GM12875 (cell line): ENCODE results near the gene TMEM92.

Source experiments
- H3K4me3 ChIP-seq: one replicate; pipeline ENCODE4 v1.5.1; 2011; ENCODE audit warnings: low read depth, low read length, control low read depth
- TF ChIP-seq, protein P1 (sequence below): IDR thresholded peaks from 2 replicates; pipeline ENCODE4 v1.5.1; 2011; ENCODE audit warnings: low read depth, mild to moderate bottlenecking, control low read depth, inconsistent platforms, low read length, moderate library complexity, borderline replicate concordance; ENCODE audit not compliant: insufficient read depth

TMEM92 gene

DNA sequence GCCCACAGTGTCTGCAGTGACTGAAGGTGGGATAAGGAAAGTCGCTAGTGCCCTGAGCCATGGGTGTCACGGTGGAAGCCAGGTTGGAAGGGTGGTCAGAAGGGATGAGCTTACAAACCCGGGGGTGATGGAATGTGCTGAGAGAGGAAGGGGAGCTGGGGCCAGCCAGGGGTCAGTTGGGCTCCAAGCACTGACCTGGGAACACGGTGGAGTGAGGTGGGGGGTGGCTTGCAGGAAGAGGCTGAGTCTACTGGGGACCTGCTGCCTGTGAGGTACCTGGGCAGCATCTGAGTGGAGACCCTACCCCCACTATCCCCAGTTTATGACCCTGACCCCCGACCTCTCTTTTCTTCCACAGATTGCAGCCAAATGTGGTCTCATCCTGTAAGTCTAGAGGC is 3.1 kb downstream of the TMEM92 start:
- no peak overlapping the region for H3K4me3 ChIP-seq
- TF ChIP-seq, protein P1, sequence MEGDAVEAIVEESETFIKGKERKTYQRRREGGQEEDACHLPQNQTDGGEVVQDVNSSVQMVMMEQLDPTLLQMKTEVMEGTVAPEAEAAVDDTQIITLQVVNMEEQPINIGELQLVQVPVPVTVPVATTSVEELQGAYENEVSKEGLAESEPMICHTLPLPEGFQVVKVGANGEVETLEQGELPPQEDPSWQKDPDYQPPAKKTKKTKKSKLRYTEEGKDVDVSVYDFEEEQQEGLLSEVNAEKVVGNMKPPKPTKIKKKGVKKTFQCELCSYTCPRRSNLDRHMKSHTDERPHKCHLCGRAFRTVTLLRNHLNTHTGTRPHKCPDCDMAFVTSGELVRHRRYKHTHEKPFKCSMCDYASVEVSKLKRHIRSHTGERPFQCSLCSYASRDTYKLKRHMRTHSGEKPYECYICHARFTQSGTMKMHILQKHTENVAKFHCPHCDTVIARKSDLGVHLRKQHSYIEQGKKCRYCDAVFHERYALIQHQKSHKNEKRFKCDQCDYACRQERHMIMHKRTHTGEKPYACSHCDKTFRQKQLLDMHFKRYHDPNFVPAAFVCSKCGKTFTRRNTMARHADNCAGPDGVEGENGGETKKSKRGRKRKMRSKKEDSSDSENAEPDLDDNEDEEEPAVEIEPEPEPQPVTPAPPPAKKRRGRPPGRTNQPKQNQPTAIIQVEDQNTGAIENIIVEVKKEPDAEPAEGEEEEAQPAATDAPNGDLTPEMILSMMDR: no peak

DNA sequence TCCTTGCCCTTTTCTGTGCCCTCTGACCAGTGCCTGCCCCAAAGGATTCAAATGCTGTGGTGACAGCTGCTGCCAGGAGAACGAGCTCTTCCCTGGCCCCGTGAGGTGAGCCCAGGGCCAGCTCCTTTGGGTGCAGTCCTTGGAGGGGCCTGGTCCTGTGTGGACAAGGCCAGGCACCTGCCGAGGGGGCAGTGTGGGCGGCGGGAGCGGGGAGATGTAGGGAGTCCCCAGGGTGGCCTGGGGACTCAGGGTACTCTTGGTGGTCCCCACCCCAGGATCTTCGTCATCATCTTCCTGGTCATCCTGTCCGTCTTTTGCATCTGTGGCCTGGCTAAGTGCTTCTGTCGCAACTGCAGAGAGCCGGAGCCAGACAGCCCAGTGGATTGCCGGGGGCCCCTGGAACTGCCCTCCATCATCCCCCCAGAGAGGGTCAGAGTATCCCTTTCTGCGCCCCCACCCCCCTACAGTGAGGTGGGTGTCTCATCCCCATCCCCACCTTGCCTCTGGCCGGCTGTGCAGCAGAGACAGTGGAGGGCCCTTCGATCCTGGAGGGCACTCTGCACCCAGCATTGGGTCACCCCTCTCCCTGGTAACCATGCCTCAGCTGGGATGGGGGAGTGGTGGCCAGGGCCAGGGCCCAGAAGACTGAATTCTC is 4.4 kb downstream of the TMEM92 start:
- no peak overlapping the region for H3K4me3 ChIP-seq
- TF ChIP-seq, protein P1: no peak

DNA sequence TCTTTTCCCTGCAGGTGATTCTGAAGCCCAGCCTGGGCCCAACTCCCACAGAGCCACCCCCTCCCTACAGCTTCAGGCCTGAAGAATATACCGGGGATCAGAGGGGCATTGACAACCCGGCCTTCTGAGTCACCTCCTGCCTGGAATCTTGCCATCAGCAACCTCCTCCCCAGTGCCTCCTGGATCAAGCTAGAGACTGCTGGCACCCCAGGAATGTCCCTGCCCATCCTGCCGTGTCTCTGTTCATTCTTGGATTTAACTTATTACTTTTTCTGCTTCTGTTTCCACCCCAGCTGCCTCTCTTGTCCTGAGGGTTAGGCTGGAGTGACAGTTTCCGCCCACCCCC is 4.9 kb downstream of the TMEM92 start:
- H3K4me3 ChIP-seq: no peak overlapping the region
- TF ChIP-seq, protein P1: no peak

DNA sequence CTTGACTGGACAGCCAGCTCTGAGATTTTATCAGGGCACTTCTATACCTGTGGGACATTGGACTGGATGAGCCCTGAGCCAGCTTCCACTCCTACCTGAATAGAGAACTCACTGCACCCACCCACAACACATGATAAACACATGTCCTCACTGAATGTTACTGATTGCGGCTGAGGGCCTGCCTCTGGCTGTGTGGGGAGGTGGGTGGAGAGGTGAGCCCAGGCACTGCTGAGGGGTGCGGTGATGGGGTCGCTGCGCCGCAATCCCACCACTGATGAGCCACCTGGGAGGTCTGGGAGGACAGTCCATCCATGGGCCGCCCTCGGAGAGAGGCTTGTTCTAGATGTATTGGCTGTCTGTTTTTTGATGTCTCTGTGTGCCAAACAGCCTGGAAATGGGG is 5.4 kb downstream of the TMEM92 start:
- TF ChIP-seq, protein P1: no peak
- H3K4me3 ChIP-seq: no peak overlapping the region

DNA sequence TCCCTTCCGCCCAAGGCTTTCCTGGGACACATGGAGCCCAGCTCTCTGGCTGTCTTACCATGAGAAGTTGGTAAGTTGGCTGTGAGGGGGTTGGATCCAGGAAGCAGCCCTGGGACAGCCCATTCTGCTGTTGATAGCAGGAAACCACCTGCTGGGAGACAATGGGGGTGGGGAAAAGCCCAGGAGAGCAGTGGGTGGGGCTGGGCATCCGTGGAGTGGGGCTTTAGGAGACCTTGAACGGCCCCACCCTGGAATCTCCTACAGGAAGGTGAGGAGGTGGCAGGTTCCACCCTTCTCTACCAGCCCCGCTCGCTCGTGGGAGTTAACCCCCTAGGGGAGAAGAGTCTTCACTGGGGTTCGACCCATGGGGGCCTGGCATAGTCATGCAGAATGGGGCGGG is 5.8 kb downstream of the TMEM92 start:
- no peak overlapping the region for H3K4me3 ChIP-seq
- TF ChIP-seq, protein P1: no peak

DNA sequence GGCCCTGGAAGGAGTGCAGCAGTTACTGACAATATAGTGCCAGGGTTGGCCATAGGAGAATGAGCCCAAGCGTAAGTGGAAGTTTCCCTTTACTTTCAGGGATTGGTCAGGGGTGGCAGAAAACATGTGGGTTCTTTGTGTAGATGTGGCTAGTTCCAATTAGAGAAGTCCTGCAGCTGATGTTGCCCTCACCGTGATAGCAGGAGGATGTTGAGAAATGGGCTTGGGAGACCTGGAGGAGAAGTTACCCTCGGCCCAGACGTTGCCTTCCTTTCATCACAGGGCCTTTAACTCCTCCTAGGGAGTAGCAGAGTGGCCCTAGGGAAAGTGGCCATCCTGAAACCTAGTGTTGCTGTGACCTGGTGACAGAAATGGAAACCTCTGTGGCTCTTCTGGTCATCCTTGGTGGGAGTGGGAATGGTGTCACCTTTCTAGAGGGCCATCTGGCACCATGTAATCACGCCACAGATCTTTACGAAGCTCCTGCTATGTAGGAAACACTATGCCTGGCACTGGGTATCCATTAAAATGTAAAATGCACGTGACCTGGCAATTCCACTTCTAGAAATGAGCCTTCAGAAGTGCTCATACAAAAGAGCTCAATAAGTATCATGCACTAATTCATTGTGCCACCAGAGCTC is 6.7 kb downstream of the TMEM92 start:
- TF ChIP-seq, protein P1: no peak
- H3K4me3 ChIP-seq: no peak overlapping the region

DNA sequence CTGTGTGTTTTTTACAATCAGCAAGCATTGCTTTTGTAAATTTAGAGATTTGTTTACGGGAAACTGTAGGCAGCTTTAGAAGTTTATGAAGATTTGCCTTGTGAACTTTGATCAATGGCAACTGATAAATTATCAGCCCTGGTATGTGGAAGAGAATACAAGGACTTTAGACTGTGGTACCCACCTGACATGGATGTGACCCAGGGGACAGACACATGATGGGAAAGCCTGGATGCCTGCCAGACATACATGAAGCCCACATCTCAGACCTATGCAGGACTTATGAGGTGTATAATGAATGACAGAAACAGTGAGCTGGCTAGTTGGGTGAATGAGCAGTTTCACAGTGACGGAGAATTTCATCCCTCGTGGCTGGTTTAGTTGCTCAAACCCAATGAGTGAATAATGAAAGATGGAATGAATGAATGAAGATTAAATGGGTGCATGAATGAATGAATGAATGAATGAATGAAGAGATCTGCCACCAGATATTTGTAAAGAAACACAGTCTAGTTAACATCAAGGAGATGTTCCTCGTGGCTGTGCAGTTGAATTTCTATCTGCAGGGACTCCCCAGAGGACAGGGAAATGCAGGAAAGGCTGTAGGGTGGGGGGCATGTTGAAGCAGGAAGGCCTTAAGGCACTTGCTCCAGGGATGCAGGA is 7.6 kb downstream of the TMEM92 start:
- TF ChIP-seq, protein P1: no peak
- H3K4me3 ChIP-seq: no peak overlapping the region
